Parathyroid adenoma (tissue), 2 donors: ENCODE data around the gene TMEM222.

Source experiments
- H2AFZ ChIP-seq: fragments of 300-600 bp; sonication (generic); one replicate; pipeline ENCODE4 v1.7.0; 2017; ENCODE audit warnings: antibody characterized with exemption, mild to moderate bottlenecking
- H3K27ac ChIP-seq: fragments of 300-600 bp; sonication (generic); one replicate; pipeline ENCODE4 v1.7.0; 2017
- H3K27me3 ChIP-seq: fragments of 300-600 bp; sonication (generic); one replicate; pipeline ENCODE4 v1.7.0; 2017; ENCODE audit warnings: low read length; ENCODE audit not compliant: control insufficient read depth, insufficient read depth
- H3K36me3 ChIP-seq: fragments of 300-600 bp; sonication (generic); one replicate; pipeline ENCODE4 v1.7.0; 2017; ENCODE audit warnings: low read length; ENCODE audit not compliant: control insufficient read depth, insufficient read depth
- H3K4me1 ChIP-seq: fragments of 300-600 bp; sonication (generic); one replicate; pipeline ENCODE4 v1.7.0; 2017; ENCODE audit warnings: control low read depth
- H3K4me2 ChIP-seq: fragments of 300-600 bp; sonication (generic); one replicate; pipeline ENCODE4 v1.7.0; 2017; ENCODE audit warnings: low read length
- H3K4me3 ChIP-seq: fragments of 300-600 bp; sonication (generic); one replicate; pipeline ENCODE4 v1.7.0; 2017; ENCODE audit warnings: low read depth, low read length
- H3K79me2 ChIP-seq: fragments of 300-600 bp; sonication (generic); one replicate; pipeline ENCODE4 v1.7.0; 2017; ENCODE audit warnings: control low read depth
- H3K9ac ChIP-seq: fragments of 300-600 bp; sonication (generic); one replicate; pipeline ENCODE4 v1.7.0; 2017; ENCODE audit warnings: mild to moderate bottlenecking
- H3K9me3 ChIP-seq: fragments of 300-600 bp; sonication (generic); one replicate; pipeline ENCODE4 v1.7.0; 2017; ENCODE audit warnings: low read length; ENCODE audit not compliant: control insufficient read depth
- CTCF ChIP-seq: fragments of 300-600 bp; sonication (generic); IDR thresholded peaks from one replicate; pipeline ENCODE4 v1.7.0; 2017; ENCODE audit warnings: antibody characterized with exemption, mild to moderate bottlenecking
- donor health status: primary hyperparathyroidism.

TMEM222 gene

DNA sequence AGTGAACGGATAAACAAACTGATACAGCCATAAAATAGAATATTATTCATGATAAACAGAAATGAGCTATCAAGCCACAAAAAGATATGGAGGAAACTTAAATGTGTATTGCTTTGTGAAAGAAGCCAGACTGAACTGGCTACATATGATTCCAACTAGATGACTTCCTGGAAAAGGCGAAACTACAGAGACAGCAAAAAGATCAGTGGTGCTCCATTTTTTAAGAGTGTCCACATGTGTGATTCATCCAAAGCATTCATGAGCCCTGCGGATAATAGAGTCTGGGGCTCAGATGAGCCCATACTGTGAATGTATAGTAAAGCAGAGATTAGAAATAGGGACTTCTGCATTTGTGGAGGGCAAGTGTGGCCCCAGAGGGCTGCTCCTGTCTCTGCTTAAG, 7.8 kb upstream of the TMEM222 start:
- H3K79me2 ChIP-seq = no peaks in the 10 kb centered on the region
- H3K4me3 ChIP-seq = no peak overlapping the region
- no peaks in the 10 kb centered on the region for H3K36me3 ChIP-seq
- H3K4me1 ChIP-seq = no peaks in the 10 kb centered on the region
- H3K4me2 ChIP-seq = no peak overlapping the region
- H2AFZ ChIP-seq = no peak overlapping the region
- H3K9ac ChIP-seq = no peak overlapping the region
- no peak for TF ChIP-seq CTCF
- H3K9me3 ChIP-seq = no peaks in the 10 kb centered on the region
- H3K27ac ChIP-seq = no peak overlapping the region
- H3K27me3 ChIP-seq = no peaks in the 10 kb centered on the region

DNA sequence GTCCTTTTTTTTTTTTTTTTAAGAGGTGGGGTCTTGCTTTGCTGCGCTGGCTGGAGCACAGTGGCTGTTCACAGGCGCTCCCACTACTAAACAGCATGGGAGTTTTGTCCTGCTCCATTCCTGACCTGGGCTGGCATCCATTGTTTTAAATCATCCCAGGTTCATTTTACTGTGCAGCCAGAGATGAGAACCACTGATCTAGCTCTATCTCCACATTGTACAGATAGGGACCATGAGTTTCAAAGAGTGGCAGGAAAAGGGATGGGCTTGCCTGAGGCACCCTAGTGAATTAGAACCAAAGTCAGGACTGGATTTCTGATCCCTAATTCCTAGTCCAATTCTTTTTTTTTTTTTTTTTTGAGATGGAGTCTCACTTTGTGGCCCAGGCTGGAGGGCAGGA, 7.2 kb upstream of the TMEM222 start:
- Histone ChIP-seq H3K9me3 (no peaks in the 10 kb centered on the region), H3K79me2 (no peaks in the 10 kb centered on the region), H3K27me3 (no peaks in the 10 kb centered on the region), H3K4me2 (no peak overlapping the region), H3K4me3 (no peak overlapping the region), H3K9ac (no peak overlapping the region), H3K36me3 (no peaks in the 10 kb centered on the region), H3K27ac (no peak overlapping the region), H2AFZ (no peak overlapping the region), H3K4me1 (no peaks in the 10 kb centered on the region)
- no peak for TF ChIP-seq CTCF

- H3K4me1 ChIP-seq = no peaks in the 10 kb centered on the region
- H3K36me3 ChIP-seq = no peaks in the 10 kb centered on the region
- no peaks in the 10 kb centered on the region for H3K27me3 ChIP-seq
- H3K79me2 ChIP-seq = no peaks in the 10 kb centered on the region
- no peak overlapping the region for H2AFZ ChIP-seq
- no peak overlapping the region for H3K4me2 ChIP-seq
- H3K9me3 ChIP-seq = no peaks in the 10 kb centered on the region
- H3K9ac ChIP-seq = no peak overlapping the region
- H3K27ac ChIP-seq = no peak overlapping the region
- no peak overlapping the region for H3K4me3 ChIP-seq
- no peak for TF ChIP-seq CTCF
Observed at GRCh38 chr1:27316860-27317259, 5.1 kb upstream of the TMEM222 start.

GRCh38 chr1:27318136-27318535, 3.8 kb upstream of the TMEM222 start:
- H3K4me2 ChIP-seq = no peak overlapping the region
- H3K27me3 ChIP-seq = no peaks in the 10 kb centered on the region
- H3K36me3 ChIP-seq = no peaks in the 10 kb centered on the region
- no peak for TF ChIP-seq CTCF
- H3K27ac ChIP-seq = no peak overlapping the region
- no peak overlapping the region for H3K9ac ChIP-seq
- H3K4me1 ChIP-seq = no peaks in the 10 kb centered on the region
- H3K4me3 ChIP-seq = no peak overlapping the region
- H3K9me3 ChIP-seq = no peaks in the 10 kb centered on the region
- H3K79me2 ChIP-seq = no peaks in the 10 kb centered on the region
- no peak overlapping the region for H2AFZ ChIP-seq

DNA sequence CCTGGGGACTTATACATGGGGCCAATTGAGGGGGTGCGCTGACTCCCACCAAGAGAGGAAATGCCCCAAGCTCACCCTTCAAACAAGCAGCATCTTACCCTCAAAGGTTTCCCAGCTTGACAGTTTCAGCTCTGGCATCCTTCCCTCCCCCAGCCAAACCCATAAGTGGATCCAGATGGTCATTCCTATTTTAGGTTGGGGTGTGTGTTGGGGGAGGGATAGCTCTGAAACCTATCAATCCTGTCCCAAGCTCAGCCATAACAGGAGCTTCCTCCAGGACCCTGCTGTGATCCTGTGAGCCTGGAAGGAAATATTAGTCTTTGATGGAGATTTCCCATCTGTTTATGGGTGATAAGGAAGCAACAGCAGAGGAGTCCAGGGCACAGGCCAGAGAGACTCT, 3.4 kb upstream of the TMEM222 start:
- no peak overlapping the region for H3K27ac ChIP-seq
- no peak overlapping the region for H3K4me3 ChIP-seq
- H3K79me2 ChIP-seq = no peaks in the 10 kb centered on the region
- H3K27me3 ChIP-seq = no peaks in the 10 kb centered on the region
- TF ChIP-seq CTCF = no peak
- H3K4me2 ChIP-seq = no peak overlapping the region
- no peak overlapping the region for H2AFZ ChIP-seq
- no peaks in the 10 kb centered on the region for H3K36me3 ChIP-seq
- H3K9me3 ChIP-seq = no peaks in the 10 kb centered on the region
- H3K4me1 ChIP-seq = no peaks in the 10 kb centered on the region
- no peak overlapping the region for H3K9ac ChIP-seq
